ENCODE results near the gene BNIP5.

The BNIP5 gene

DNA sequence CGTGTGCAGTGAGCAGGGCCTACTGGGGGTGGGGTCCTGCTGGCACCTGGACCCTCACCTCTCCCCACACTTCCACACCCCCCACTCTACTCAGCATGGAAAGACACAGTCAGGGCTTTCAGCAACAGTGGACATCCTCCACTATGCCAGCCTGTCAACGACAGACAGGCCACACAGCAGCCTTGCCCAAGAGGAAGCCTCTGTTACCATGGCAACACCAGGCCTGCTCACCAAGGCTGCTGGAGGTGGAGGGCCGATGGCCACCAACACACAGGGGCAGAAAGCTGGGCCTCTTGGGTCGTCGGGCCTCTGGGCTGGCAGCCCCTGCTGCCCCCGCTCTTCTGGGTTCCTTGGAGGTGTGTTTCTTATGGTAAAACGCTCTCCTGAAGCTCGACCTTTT lies 13.6 kb downstream of the BNIP5 start:
- DNase-seq (ENCODE audit: low read depth): no peak

GRCh38 chr6:36322591-36322990 lies 14.1 kb downstream of the BNIP5 start:
- DNase-seq (ENCODE audit: low read depth): no peak

DNA sequence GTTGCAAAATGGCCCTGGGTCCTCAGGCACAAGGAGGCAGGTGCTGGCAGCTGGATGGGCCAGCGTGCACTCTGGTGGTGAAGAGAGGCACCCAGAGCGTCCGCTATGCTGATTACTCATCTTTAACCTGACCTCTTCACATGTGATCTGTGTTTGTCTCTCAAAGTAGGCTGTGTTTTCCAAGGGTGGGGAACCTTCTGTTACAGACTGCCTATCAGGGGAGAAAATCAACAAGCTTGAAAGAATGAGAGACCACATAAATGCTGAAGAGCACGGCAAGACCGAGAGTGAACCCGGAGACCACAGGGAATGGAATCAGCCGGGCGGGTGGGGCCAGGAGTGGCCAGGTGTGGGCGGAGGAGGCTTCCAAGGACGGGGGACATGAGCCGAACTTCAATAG lies 16.2 kb downstream of the BNIP5 start:
- no peak for DNase-seq (ENCODE audit: low read depth)

DNA sequence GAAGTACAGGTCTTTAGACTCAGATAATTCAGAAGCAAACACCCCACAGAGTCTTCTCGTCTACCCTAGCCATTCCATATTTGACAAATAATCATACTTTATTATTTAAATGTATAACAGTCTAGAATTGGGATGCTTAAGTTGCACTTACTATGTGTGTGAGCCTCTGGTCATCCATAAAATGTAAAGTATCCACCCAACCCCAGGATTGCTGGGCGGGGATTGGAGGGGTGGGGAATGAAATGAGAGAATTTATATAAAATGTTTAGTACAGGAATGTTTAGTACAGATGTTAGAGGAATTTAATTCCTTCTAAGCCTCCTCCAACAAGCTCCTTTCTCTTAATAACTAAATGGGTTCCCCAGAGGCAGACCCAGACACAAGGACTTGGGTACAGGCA lies 16.9 kb downstream of the BNIP5 start:
- no peak for DNase-seq (ENCODE audit: low read depth)

GRCh38 chr6:36319436-36319762 lies 17.3 kb downstream of the BNIP5 start:
- DNase-seq (ENCODE audit: low read depth): no peak

GRCh38 chr6:36318690-36319435 lies 17.8 kb downstream of the BNIP5 start:
- no peak for DNase-seq (ENCODE audit: low read depth)

DNA sequence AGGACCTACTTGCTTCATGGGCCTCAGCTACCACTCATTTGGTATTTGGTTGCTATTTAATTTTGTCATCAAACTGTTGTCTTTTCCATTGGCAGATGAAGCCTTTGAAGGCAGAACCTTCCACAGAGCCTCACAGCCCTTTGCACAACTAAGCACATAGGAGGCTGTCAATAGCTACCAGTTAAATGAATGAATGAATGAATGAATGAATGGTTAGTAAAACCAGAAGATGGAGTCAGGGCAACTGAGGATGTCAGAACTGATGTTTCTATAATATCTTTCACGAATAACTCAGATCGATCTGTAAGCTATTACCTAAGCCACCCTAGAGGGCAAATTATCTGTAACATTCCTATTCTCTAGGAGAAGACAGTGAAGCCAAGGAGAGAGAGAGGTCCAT lies 19.1 kb downstream of the BNIP5 start:
- DNase-seq (ENCODE audit: low read depth): no peak

DNA sequence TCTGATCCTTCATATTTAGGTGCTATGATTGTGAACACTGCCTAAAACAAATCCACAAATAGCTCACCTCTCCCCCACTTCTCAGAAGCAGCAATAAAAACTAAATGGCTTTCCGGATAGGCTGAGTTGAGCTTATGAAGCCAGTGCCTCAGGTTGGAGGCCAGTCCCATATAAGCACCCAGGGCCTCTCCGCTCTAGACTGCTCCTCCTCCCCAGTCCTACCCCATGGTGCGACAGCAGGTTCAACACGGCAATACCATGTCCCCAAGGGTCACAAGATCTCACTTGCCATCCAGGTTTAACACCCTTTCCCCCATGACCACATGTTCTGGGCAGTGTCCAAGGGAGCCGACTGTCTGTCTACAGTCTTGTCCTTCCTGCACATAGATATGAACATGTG lies 20.8 kb downstream of the BNIP5 start:
- no peak for DNase-seq (ENCODE audit: low read depth)

GRCh38 chr6:36314221-36315014 lies 22.3 kb downstream of the BNIP5 start:
- no peak for DNase-seq (ENCODE audit: low read depth)

GRCh38 chr6:36313649-36313936 lies 23.1 kb downstream of the BNIP5 start:
- no peak for DNase-seq (ENCODE audit: low read depth)

- no peak for DNase-seq (ENCODE audit: low read depth)
Measured at GRCh38 chr6:36312854-36313648, 23.6 kb downstream of the BNIP5 start.

- DNase-seq (ENCODE audit: low read depth): no peak
Measured at GRCh38 chr6:36309900-36310299, 26.8 kb downstream of the BNIP5 start.

DNA sequence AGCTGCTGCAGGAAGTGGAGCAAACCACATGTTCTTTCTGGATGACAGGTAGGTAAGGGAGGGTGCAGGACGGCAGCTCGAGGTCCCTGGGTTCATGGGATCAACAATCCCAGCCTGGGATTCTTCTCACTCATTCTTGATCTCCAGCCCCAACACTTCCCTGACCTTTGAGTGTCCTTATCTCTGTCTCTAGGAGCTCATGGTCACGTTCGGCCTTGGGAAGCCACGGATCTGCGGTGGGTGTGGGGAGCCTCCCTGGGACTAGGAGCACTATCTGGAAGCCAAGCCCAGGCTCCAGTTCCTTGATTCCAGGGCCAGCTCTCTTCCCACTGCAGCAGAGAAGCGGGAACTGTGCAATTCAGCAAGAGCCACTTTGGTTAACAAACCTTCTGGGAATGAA lies 27.5 kb downstream of the BNIP5 start:
- DNase-seq (ENCODE audit: low read depth): no peak

DNA sequence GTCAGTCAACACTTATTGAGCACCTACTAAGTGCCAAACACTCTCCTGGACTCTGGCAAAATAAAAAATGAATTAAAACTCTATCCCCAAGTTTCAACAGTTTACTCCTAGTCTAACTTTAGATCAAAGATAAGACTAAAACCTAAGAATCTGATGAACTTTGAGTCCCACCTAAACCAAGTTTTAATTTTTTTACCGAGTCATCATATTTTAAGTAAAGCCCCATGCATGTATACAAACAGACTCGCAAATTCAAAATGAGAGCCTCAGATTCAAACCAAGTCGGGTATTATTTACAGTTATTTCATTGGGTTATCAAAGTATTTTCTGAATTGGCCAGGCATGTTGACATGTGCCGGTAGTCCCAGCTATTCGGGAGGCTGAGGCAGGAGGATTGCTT lies 28.2 kb downstream of the BNIP5 start:
- no peak for DNase-seq (ENCODE audit: low read depth)

GRCh38 chr6:36306375-36306774 lies 30.3 kb downstream of the BNIP5 start:
- DNase-seq (ENCODE audit: low read depth): no peak

DNA sequence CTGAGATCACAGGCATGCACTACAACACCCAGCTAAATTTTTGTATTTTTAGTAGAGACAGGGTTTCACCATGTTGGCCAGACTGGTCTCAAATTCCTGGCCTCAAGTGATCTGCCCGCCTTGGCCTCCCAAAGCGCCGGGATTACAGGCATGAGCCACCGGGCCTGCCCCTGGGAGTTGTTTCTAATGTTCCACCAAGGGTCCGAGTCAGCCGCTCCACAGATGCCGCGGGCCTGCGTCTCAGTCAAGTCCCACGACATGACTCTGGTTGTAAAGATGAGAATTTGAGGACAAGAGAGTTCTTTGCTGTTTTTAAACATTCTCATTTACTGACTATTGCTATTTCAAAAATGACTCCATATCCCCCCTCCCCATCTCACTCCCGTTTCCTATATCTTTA lies 30.8 kb downstream of the BNIP5 start:
- DNase-seq (ENCODE audit: low read depth): no peak

DNA sequence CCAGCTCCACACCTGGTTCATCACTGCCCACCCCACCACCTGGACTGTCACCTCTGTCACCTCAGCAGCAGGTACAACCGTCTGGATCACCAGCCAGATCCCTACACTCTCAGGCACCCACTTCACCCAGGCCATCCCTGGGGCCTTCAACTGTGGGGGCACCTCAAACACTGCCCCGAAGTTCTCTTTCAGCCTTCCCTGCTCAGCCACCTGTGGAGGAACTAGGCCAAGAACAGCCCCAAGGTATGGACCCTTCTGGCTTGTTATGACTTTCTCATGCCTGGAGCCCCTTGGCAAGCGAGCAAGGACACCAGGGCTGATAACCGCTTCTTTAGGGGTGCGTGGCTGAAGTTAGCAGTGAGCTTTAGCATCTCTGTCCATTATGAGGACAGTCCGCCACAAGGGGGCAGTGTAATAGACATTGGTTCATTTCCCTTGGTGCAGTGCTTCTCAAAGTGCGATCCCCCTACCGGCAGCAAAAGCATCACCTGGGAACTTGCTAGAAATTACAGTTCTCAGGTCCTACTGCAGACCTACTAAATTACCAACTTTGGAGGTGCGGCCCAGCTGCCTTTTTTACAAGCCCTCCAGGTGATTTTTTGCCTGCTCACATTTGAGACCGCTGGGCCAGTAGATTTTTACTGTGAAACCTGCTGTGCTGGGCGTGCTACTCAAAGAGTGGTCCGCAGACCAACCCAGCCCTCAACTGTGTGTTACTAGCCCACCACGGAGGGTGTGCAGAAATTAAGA lies 34.3 kb downstream of the BNIP5 start:
- DNase-seq (ENCODE audit: low read depth): peak; percentile 96

GRCh38 chr6:36301781-36302180 lies 34.9 kb downstream of the BNIP5 start:
- no peak for DNase-seq (ENCODE audit: low read depth)

GRCh38 chr6:36301085-36301658 lies 35.5 kb downstream of the BNIP5 start:
- DNase-seq (ENCODE audit: low read depth): no peak

DNA sequence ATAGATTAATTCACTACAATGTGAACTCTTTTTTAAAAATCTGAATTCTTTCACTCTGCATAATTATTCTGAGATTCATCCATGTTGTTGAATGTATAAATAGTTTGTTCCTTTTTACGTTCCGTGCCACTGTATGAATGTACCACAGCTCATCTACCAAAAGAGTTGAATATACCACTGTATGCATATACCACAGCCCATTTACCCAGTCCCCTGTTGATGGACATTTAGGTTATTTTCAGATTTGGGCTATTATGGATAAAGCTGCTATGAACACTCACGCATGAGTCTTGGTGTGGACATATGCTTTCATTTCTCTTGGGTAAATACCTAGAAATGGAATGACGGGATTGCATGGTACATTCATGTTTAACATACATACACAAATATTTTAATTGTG lies 38.7 kb downstream of the BNIP5 start:
- no peak for DNase-seq (ENCODE audit: low read depth)

DNA sequence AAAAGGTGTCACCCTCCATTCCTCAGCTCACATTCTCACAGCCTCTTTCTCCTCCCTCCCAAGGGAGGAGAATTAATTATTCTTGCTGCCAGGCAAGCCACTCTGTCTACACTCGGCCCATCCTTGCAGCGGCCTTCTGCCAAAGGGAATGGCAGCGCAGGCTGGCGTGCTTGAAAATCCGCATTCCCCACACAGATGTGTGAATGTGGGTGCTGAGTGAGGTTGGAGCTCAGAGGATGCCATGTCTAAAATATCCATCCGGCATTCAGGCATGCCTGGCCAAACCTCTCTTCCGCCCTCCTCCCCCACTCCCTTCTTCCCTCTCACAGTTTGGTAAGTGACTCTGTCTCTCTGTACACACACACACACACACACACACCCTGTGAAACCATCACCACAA lies 39.2 kb downstream of the BNIP5 start:
- no peak for DNase-seq (ENCODE audit: low read depth)

DNA sequence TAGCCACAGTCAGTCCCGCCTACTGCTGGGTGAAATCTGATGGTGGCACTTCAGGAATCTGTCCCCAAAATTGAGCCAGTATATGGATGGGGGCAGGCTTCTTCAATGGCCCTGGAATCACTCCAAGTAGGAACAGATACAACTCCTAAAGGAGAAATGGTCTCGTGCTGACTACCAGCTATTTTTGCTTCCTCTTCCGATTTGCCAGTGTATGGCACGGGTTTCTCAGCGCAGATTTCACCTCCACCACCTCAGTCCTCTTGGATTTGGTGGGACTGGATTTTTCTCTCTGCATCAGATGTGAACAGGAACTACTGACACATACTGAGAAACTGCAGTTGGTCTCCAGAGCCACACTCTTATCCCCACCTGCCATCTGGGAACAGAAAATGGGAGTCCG lies 39.6 kb downstream of the BNIP5 start:
- DNase-seq (ENCODE audit: low read depth): no peak
